ENCODE results near the gene GJA10.
"Not testable (repeated sequence)": the region's sequence is repeated elsewhere in the genome, so short reads cannot be mapped to it uniquely, and the experiment has no call there.

- TF ChIP-seq CTCF (optimal IDR thresholded peaks at IDR 0.05 in 1 of 3, IDR thresholded peaks at IDR 0.05 in 1 of 3, conservative IDR thresholded peaks at IDR 0.05 in 1 of 3; ENCODE audit: extremely low read depth in 1 of 3, insufficient read depth in 2 of 3, low read length in 3 of 3); EZH2 (IDR thresholded peaks at IDR 0.05; ENCODE audit: low read length): not testable (repeated sequence)
Measured at GRCh38 chr6:89890845-89891528, 3.3 kb upstream of the GJA10 start.
